RPMI7951 (cell line): ENCODE measurements around the gene TTYH1. TPM values are rescaled to one million over a fixed set of nuclear protein-coding genes. Genes with fewer than 3 reads are reported as not detected.

Source experiments
- DNase-seq: peaks from one replicate; pipeline ENCODE4 v3.0.0-alpha.2; 2012; ENCODE audit warnings: low read depth
- total RNA-seq: library from RNA; depleted of rRNA; stranded (reverse); fragments of >200 nt; shearing (Covaris generic); gene quantifications from 2 replicates; pipeline ENCODE4 v1.2.3, GENCODE V29; 2014; rRNA removed

Gene TTYH1
- total RNA-seq, 1 experiment from 2014 or later: not detected

DNA sequence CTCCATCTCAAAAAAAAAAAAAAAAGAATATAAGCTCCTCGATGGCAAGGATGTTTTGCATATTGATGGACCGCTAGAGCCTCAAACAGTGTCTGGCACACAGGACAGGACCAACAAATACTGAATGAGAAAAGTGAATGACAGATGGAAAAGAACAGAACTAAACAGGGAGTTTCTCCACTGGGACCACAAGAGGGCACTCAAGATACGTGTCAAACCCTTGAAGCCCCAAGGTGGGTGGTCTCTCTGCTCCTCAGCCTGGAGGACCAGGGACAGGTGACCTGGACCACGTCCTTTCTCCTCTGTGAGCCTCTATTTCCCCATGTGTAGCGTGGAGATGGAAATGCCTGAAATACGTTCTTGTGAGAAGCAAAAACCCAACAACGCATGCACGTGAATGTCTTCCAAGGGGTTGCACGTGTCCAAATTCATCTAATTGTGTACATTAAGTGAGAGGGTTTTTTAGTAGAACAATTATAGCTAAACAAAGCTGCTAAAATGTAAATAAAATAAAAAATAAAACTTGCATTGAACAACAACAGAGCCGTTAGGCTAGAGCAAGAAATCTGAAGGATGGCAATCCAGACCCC is 63.5 kb downstream of the TTYH1 start:
- peak; percentile 42 for DNase-seq

DNA sequence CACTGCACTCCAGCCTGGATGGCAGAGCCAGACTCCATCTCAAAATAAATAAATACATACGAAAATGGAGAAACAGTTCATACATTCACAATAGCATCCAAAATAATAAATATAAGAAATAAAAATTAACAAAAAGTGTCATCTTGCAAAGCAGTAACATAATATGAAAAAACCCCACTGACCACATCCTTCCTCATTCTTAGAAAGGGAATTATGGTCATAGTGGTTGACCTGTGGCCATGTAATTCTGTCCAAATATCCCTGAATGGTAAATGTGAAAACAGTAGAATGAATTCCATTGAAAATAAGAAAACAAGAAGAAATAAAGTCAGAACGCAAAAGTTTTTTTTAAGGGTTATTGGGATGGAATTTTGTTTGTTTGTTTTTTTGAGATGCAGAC is 64.8 kb downstream of the TTYH1 start:
- DNase-seq: no peak

DNA sequence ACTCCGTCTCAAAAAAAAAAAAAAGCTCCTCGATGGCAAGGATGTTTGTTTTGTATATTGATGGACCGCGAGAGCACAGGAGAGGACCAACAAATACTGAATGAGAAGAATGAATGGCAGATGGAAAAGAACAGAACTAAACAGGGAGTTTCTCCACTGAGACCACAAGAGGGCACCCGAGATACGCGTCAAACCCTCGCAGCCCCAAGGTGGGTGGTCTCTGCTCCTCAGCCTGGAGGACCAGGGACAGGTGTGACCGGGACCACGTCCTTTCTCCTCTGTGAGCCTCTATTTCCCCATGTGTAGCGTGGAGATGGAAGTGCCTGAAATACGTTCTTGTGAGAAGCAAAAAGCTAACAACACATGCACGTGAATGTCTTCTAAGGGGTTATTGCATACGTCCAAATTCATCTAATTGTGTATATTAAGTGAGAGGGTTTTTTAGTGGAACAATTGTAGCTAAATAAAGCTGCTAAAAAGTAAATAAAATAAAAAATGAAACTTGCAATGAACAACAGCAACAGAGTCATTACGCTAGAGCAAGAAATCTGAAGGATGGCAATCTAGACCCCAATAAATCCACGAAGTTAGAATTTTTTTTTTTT is 66.2 kb downstream of the TTYH1 start:
- peak; percentile 43 for DNase-seq

DNA sequence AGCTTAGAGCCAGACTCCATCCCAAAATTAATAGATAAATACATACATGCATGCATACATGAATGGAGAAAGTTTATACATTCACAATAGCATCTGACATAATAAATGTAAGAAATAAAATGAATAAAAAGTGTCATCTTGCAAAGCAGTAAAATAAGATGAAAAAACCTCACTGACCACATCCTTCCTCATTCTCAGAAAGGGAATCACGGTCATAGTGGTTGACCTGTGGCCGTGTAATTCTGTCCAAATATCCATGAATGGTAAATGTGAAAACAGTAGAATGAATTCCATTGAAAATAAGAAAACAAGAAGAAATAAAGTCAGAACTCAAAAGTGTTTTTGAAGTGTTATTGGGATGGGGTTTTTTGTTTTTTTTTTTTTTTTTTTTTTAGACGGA is 67.6 kb downstream of the TTYH1 start:
- DNase-seq: no peak

DNA sequence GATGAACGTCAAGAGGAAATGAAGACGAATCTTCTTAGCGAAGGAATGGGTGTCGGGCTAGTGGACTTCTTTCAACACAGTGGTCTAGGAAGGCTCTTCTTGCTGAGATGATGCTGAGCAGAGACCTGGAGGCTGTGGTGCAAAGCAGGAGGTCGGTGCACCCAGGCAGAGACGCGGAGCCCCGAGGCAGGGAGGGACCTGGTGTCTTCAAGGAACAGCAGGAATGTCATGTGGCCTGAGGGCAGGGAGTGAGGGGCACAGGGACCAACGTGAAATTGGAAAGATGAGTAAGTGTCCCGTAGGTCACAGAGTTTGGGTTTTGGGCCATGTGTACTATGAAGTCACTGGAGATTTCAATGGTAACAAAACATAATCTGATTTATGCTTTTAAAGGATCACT is 69.2 kb downstream of the TTYH1 start:
- no peak for DNase-seq

DNA sequence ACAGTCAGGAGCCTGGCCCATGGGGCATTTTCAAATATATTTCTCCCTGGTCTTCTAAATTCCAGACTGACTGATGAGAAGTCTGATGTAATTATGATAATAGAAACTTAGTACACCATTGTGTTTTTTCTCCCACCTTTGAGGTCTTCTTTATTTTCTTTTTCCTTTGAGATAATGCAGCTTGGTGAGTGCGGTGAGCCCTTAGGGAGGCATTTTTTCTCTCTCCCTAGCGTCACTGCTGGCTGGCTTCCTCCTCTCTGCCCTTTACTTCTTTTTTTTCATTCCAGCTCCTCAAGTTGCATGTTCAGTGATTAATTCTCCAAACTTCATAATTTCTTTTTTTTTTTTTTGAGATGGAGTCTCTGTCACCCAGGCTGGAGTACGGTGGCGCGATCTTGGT is 70.6 kb downstream of the TTYH1 start:
- no peak for DNase-seq

Other genes starting within 250 kb of the TTYH1 start
- gene TMC4, start 242.3 kb upstream of the TTYH1 start, total RNA-seq: 3.8 TPM in 1 of 2 replicates, not detected in the other
- gene MBOAT7, start 225.9 kb upstream of the TTYH1 start, total RNA-seq: 174 and 183 TPM in 2 replicates
- 125 and 166 TPM in 2 replicates for gene TSEN34, start 224.2 kb upstream of the TTYH1 start, total RNA-seq
- gene RPS9, start 214.6 kb upstream of the TTYH1 start, total RNA-seq: 1,692 and 2,035 TPM in 2 replicates
- not detected in 2 replicates for gene LILRB3, start 192.5 kb upstream of the TTYH1 start, total RNA-seq
- gene LILRA6, start 172.7 kb upstream of the TTYH1 start, total RNA-seq: not detected in 2 replicates
- not detected in 2 replicates for gene LILRB5, start 158.2 kb upstream of the TTYH1 start, total RNA-seq
- not detected in 2 replicates for gene LILRB2, start 134.4 kb upstream of the TTYH1 start, total RNA-seq
- not detected in 2 replicates for gene LILRA5, start 102.3 kb upstream of the TTYH1 start, total RNA-seq
- gene LILRA4, start 76.3 kb upstream of the TTYH1 start, total RNA-seq: not detected in 2 replicates
- gene LAIR1, start 50.5 kb upstream of the TTYH1 start, total RNA-seq: 0.12 TPM in 1 of 2 replicates, not detected in the other
- 7.1 and 9.0 TPM in 2 replicates for gene LENG8, start 33.7 kb downstream of the TTYH1 start, total RNA-seq
- 0.88 and 1.4 TPM in 2 replicates for gene LENG9, start 48.3 kb downstream of the TTYH1 start, total RNA-seq
- 1.1 and 1.7 TPM in 2 replicates for gene CDC42EP5, start 57.8 kb downstream of the TTYH1 start, total RNA-seq
- not detected in 2 replicates for gene LAIR2, start 87.4 kb downstream of the TTYH1 start, total RNA-seq
- gene LILRA2, start 158.3 kb downstream of the TTYH1 start, total RNA-seq: not detected in 2 replicates
- not detected in 2 replicates for gene LILRA1, start 178.2 kb downstream of the TTYH1 start, total RNA-seq
- not detected in 2 replicates for gene LILRB1, start 215.0 kb downstream of the TTYH1 start, total RNA-seq
- not detected in 2 replicates for gene LILRB4, start 247.5 kb downstream of the TTYH1 start, total RNA-seq